ENCODE data around the gene AKT1S1.
A peak's percentile ranks its signal among the peaks of the same experiment; 100 is the strongest.
"Not testable (repeated sequence)": the region's sequence is repeated elsewhere in the genome, so short reads cannot be mapped to it uniquely, and the experiment has no call there.

The AKT1S1 gene

DNA sequence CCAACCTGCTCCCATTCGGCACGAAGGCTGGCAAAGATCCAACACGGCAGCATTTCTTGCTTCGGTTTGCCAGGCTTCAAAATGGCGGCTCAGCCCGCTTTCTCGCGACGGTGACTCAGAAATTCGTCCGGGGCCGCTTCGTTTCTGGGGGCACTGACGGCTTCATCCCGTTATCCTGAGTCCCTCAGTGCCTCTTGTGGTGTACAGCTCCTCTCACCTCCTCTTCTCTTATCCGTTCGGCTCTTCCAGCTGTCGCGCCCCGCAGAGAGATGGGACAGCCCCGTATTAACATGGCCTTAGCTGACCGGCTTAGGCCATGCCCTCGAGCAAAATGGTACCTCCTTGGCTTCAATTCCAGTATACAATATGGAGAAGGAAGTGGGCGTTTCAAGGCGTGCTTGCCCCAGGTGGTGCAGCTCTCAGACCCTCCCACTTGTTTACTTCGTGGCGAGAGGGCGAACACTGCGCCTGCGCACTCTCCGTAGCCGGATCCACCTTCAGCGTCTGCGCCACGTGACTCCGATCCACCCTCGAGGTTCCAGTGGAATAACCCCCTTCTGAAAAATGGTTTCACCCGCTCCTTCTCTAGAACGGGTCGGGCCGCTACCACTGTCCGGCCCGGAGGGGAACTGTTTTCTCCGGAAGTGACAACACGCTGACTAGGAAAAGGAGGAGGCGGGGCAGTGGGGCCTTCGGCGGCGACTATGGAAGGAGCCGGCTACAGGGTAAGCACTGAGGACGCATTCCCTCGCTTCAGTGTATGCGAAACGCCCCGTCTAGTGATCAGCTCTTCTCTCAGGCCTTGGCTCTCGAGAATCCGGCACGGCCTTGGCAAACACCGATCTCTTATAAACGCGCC lies at the start of gene AKT1S1, which contains the start of gene TBC1D17:
Gene AKT1S1 (minus strand): TSS at position 336 of the 859 bp plus-strand sequence. CDS start 4,060 bp downstream, outside the sequence.
Gene TBC1D17 (plus strand): TSS at position 683 of the 859 bp plus-strand sequence. CDS start 22 bp downstream, at position 705.
- no peaks in the 10 kb centered on the region for H3K27me3 ChIP-seq (ENCODE audit: control insufficient read depth, insufficient read depth, low read length)

DNA sequence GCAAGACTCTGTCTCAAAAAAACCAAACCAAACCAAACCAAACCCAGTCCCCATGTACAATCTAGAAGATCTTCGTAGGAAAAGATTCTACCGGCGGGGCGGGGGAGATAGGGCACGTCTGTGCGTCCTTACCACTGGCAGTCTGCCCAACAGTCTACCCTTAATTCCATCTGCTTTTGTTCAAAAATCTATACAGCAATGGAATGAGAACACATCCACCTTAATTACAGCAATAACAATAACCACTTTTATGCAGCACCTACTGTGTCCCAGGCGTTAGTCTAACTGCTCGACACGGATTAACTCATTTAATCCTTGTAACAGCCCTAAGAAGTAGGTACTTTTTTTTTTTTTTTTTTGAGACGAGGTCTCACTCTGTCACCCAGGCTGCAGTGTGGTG lies 49.4 kb upstream of the AKT1S1 start:
- Histone ChIP-seq H3K9me3 (ENCODE audit: control insufficient read depth, insufficient read depth, low read depth, low read length) (no peaks in the 10 kb centered on the region), H3K4me1 (ENCODE audit: control insufficient read depth, insufficient read depth, low read length) (peaks cover 12% of the 10 kb centered on the region), H3K9ac (ENCODE audit: low read length) (no peak overlapping the region), H3K27me3 (ENCODE audit: control insufficient read depth, insufficient read depth, low read length) (no peaks in the 10 kb centered on the region), H3K27ac (ENCODE audit: low read depth, low read length) (no peak overlapping the region), H3K4me3 (ENCODE audit: low read depth, low read length) (no peak overlapping the region), H3K36me3 (ENCODE audit: control insufficient read depth, insufficient read depth, low read length) (peaks cover 57% of the 10 kb centered on the region)

More for the DNA sequence above, at the start of gene AKT1S1, which contains the start of gene TBC1D17:
- Histone ChIP-seq H3K27ac (ENCODE audit: low read depth, low read length) (peak within 1 kb of the TSS; percentile 89), H3K4me1 (ENCODE audit: control insufficient read depth, insufficient read depth, low read length) (peaks cover 12% of the 10 kb centered on the region; the same call in 1 of the 2 replicates), H3K9ac (ENCODE audit: low read length) (peak within 1 kb of the TSS; percentile 91), H3K9me3 (ENCODE audit: control insufficient read depth, insufficient read depth, low read depth, low read length) (no peaks in the 10 kb centered on the region), H3K4me3 (ENCODE audit: low read depth, low read length) (peak within 1 kb of the TSS; percentile 76), H3K36me3 (ENCODE audit: control insufficient read depth, insufficient read depth, low read length) (peaks cover 34% of the 10 kb centered on the region)

DNA sequence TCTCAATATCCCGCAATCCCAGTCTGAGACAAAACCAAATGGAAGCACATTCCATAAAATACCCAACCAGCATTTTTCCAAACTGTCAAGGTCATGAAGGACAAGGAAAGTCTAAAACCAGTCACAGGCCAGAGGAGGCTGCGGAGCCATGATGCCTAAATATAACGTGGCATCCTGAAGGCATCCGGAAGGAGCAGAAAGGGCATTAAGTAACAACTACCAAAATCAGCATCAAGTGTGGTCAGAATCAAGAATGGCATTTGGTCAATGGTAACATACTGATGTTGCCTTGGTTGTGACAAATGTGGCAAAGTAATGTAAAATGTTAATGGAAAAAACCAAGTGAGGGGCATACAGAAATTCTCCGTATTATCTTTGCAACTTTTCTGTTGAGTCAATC lies 48.3 kb upstream of the AKT1S1 start:
- no peaks in the 10 kb centered on the region for H3K27me3 ChIP-seq (ENCODE audit: control insufficient read depth, insufficient read depth, low read length)
- H3K4me1 ChIP-seq (ENCODE audit: control insufficient read depth, insufficient read depth, low read length): peaks cover 10% of the 10 kb centered on the region
- H3K27ac ChIP-seq (ENCODE audit: low read depth, low read length): no peak overlapping the region
- H3K9me3 ChIP-seq (ENCODE audit: control insufficient read depth, insufficient read depth, low read depth, low read length): no peaks in the 10 kb centered on the region
- H3K4me3 ChIP-seq (ENCODE audit: low read depth, low read length): no peak overlapping the region
- peaks cover 67% of the 10 kb centered on the region for H3K36me3 ChIP-seq (ENCODE audit: control insufficient read depth, insufficient read depth, low read length)
- no peak overlapping the region for H3K9ac ChIP-seq (ENCODE audit: low read length)

GRCh38 chr19:49924881-49925210 lies 47.7 kb upstream of the AKT1S1 start:
- not testable (repeated sequence) for H3K27ac ChIP-seq (ENCODE audit: low read depth, low read length); H3K27me3 ChIP-seq (ENCODE audit: control insufficient read depth, insufficient read depth, low read length); H3K9ac ChIP-seq (ENCODE audit: low read length); H3K4me3 ChIP-seq (ENCODE audit: low read depth, low read length); H3K9me3 ChIP-seq (ENCODE audit: control insufficient read depth, insufficient read depth, low read depth, low read length)
- Histone ChIP-seq H3K36me3 (ENCODE audit: control insufficient read depth, insufficient read depth, low read length) (peaks cover 68% of the 10 kb centered on the region), H3K4me1 (ENCODE audit: control insufficient read depth, insufficient read depth, low read length) (peaks cover 10% of the 10 kb centered on the region)

DNA sequence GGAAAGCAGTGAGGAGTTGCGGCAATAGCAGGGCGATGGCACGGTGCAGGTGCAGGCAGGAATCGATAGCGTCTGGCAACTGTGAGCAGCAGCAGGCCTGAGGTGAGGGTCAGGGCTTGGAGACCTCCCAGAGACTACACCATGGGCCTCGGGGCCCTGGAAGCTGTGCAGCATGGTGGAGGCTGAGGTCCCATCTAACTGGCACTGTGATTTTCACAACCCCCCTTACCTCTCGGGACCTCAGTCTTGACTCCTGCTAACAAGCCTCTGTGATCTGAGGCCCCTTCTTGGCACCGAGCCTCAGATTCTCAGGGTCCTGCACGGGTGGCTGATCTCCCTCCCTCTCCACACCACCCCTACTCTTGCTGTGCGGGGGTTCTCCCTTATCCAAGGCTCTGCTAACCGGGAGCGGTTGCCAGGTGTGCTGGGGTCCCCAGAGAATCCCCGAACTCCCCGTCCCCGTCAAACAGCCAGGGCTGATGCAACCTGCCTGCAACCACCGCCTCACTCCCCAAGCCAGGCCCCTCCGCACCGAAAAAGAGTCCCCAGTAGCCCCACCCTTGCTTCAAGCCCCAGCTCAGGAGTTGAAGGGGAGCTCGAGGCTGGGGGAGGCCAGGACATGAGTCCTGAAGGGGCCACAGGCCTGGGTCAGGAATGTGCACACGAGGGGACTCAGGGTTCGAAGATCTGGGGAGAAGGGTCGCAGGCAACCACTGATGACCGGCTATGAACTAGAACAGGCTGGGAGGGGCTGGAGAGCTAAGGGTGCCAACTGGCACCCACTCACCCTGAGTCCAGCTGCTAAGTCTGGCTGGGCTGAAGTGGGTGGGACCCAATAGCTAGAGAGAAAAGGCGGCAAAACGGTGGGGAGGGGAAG lies 47.1 kb upstream of the AKT1S1 start:
- Histone ChIP-seq H3K4me3 (ENCODE audit: low read depth, low read length) (no peak overlapping the region), H3K36me3 (ENCODE audit: control insufficient read depth, insufficient read depth, low read length) (peaks cover 69% of the 10 kb centered on the region), H3K9ac (ENCODE audit: low read length) (no peak overlapping the region), H3K4me1 (ENCODE audit: control insufficient read depth, insufficient read depth, low read length) (peaks cover 10% of the 10 kb centered on the region), H3K27me3 (ENCODE audit: control insufficient read depth, insufficient read depth, low read length) (no peaks in the 10 kb centered on the region), H3K9me3 (ENCODE audit: control insufficient read depth, insufficient read depth, low read depth, low read length) (no peaks in the 10 kb centered on the region), H3K27ac (ENCODE audit: low read depth, low read length) (peak overlapping the region; percentile 26; the same call in 1 of the 2 replicates)

- peaks cover 75% of the 10 kb centered on the region for H3K36me3 ChIP-seq (ENCODE audit: control insufficient read depth, insufficient read depth, low read length)
- no peak overlapping the region for H3K27ac ChIP-seq (ENCODE audit: low read depth, low read length)
- H3K4me1 ChIP-seq (ENCODE audit: control insufficient read depth, insufficient read depth, low read length): peaks cover 6% of the 10 kb centered on the region
- no peaks in the 10 kb centered on the region for H3K27me3 ChIP-seq (ENCODE audit: control insufficient read depth, insufficient read depth, low read length)
- no peak overlapping the region for H3K4me3 ChIP-seq (ENCODE audit: low read depth, low read length)
- H3K9me3 ChIP-seq (ENCODE audit: control insufficient read depth, insufficient read depth, low read depth, low read length): no peaks in the 10 kb centered on the region
- H3K9ac ChIP-seq (ENCODE audit: low read length): no peak overlapping the region
Observed at GRCh38 chr19:49923055-49924003, 46.2 kb upstream of the AKT1S1 start.

- Histone ChIP-seq H3K36me3 (ENCODE audit: control insufficient read depth, insufficient read depth, low read length) (peaks cover 78% of the 10 kb centered on the region), H3K4me3 (ENCODE audit: low read depth, low read length) (no peak overlapping the region), H3K9me3 (ENCODE audit: control insufficient read depth, insufficient read depth, low read depth, low read length) (no peaks in the 10 kb centered on the region), H3K27ac (ENCODE audit: low read depth, low read length) (no peak overlapping the region), H3K9ac (ENCODE audit: low read length) (no peak overlapping the region), H3K27me3 (ENCODE audit: control insufficient read depth, insufficient read depth, low read length) (no peaks in the 10 kb centered on the region), H3K4me1 (ENCODE audit: control insufficient read depth, insufficient read depth, low read length) (peaks cover 3% of the 10 kb centered on the region)
Observed at GRCh38 chr19:49921871-49922795, 45.0 kb upstream of the AKT1S1 start.

- no peaks in the 10 kb centered on the region for H3K27me3 ChIP-seq (ENCODE audit: control insufficient read depth, insufficient read depth, low read length)
- no peak overlapping the region for H3K9ac ChIP-seq (ENCODE audit: low read length)
- H3K4me1 ChIP-seq (ENCODE audit: control insufficient read depth, insufficient read depth, low read length): peaks cover 3% of the 10 kb centered on the region
- peaks cover 76% of the 10 kb centered on the region for H3K36me3 ChIP-seq (ENCODE audit: control insufficient read depth, insufficient read depth, low read length)
- no peak overlapping the region for H3K4me3 ChIP-seq (ENCODE audit: low read depth, low read length)
- H3K27ac ChIP-seq (ENCODE audit: low read depth, low read length): no peak overlapping the region
- no peaks in the 10 kb centered on the region for H3K9me3 ChIP-seq (ENCODE audit: control insufficient read depth, insufficient read depth, low read depth, low read length)
Observed at GRCh38 chr19:49920624-49921363, 43.6 kb upstream of the AKT1S1 start.

GRCh38 chr19:49918089-49918488 lies 40.9 kb upstream of the AKT1S1 start:
- Histone ChIP-seq H3K36me3 (ENCODE audit: control insufficient read depth, insufficient read depth, low read length) (peaks cover 77% of the 10 kb centered on the region), H3K27ac (ENCODE audit: low read depth, low read length) (no peak overlapping the region), H3K27me3 (ENCODE audit: control insufficient read depth, insufficient read depth, low read length) (no peaks in the 10 kb centered on the region), H3K9ac (ENCODE audit: low read length) (no peak overlapping the region), H3K9me3 (ENCODE audit: control insufficient read depth, insufficient read depth, low read depth, low read length) (peaks cover 7% of the 10 kb centered on the region; the same call in 1 of the 2 replicates), H3K4me1 (ENCODE audit: control insufficient read depth, insufficient read depth, low read length) (peaks cover 3% of the 10 kb centered on the region), H3K4me3 (ENCODE audit: low read depth, low read length) (no peak overlapping the region)
